Measurements from ENCODE around the gene PANX3. TPM values are rescaled to one million over a fixed set of nuclear protein-coding genes. Genes with fewer than 3 reads are reported as not detected.

PANX3 gene
- total RNA-seq, 1 donor from 2014 or later = not detected

DNA sequence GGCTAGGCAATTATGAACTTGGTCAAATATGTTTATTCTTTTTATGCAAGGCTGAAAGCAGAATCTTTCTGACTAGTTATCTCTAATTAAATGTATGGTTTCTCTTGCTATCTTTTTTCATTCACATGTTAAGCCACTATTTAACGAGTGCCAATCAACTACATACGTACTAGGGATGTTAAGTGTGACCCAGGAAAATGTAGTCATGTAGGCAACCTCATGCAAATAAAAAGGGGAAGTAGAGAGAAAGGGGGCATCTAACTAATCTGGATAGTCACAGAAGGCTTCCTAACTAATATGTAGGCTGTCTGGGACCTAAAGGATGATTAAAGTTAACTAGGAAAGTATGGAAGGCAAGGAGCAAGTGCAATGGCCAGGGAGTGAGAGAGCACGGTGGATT, 34.9 kb downstream of the PANX3 start:
- TF ChIP-seq, protein P1, sequence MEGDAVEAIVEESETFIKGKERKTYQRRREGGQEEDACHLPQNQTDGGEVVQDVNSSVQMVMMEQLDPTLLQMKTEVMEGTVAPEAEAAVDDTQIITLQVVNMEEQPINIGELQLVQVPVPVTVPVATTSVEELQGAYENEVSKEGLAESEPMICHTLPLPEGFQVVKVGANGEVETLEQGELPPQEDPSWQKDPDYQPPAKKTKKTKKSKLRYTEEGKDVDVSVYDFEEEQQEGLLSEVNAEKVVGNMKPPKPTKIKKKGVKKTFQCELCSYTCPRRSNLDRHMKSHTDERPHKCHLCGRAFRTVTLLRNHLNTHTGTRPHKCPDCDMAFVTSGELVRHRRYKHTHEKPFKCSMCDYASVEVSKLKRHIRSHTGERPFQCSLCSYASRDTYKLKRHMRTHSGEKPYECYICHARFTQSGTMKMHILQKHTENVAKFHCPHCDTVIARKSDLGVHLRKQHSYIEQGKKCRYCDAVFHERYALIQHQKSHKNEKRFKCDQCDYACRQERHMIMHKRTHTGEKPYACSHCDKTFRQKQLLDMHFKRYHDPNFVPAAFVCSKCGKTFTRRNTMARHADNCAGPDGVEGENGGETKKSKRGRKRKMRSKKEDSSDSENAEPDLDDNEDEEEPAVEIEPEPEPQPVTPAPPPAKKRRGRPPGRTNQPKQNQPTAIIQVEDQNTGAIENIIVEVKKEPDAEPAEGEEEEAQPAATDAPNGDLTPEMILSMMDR (IDR thresholded peaks at IDR 0.05; ENCODE audit: unreplicated experiment) = no peak
- no peak for DNase-seq (ENCODE audit: low spot score in 2 of 2, unreplicated experiment in 2 of 2)
- H3K4me3 Mint-ChIP-seq = no peak overlapping the region
- H3K27me3 Mint-ChIP-seq (ENCODE audit: low read depth) = no peaks in the 10 kb centered on the region
- peaks cover 5% of the 10 kb centered on the region for H3K4me1 Mint-ChIP-seq
- no peaks in the 10 kb centered on the region for H3K36me3 Mint-ChIP-seq
- no peak overlapping the region for H3K27ac Mint-ChIP-seq
- peaks cover under 1% of the 10 kb centered on the region for H3K9me3 Mint-ChIP-seq

DNA sequence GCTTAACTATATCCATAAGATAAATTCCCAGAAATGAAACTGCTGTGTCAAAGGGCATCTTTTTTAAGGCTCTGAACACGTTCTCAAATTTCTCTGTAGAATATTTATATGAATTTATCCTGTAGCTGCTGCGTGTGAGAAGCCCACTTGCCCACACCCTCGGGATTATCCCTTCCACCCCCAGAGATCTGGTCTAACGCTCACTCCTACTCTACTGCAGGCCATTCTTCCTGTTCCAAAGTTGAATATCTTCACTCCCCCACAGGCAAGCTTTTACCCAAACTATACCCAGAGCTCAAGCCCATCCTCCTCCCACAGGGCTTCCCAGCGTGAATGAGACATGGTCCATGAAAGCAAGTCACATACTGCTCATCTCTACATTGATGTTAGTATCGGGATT, 37.4 kb downstream of the PANX3 start:
- TF ChIP-seq, protein P1 (IDR thresholded peaks at IDR 0.05; ENCODE audit: unreplicated experiment) = no peak
- Mint-ChIP-seq H3K27ac (no peak overlapping the region), H3K4me3 (no peak overlapping the region)

DNA sequence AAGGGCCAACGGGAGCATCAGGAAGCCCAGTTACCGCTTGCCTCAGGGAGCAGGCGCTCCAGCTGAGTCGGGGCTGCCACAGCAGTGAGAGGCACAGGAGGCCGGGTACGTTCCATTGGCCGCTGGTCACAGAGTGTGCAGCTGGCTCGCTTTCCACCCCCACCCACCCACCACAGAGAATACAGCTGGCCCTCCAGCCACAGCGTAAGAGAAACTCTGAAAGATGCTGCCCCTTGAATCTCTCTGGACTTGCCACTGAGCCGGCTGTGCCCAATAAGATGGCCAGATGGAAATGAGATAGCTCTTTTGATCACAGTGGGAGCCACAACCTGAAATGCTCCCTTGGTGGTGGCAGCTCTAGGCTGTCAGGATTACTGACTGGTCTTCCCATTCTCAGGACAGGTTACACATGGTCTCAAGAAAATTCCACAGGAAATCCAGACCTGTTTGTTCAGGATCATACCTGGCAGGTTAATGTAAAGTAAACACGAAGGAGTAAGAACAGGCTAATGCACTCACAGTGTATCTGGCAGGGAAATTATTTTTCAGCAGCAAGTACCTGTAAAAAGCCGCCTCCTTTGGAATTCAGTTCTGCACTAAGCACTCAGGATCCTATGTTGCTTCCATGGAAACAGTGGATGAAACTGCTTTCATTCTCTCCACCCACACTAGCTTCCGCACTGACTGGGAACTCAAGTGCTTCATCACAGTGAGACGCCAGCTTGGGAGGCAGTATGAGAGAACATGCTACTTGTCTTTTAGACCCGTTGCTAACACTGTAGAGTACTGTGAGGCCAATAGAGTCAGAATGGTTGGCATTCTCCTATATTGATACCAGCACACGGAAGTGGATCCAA, 45.8 kb downstream of the PANX3 start:
- no peaks in the 10 kb centered on the region for H3K9me3 Mint-ChIP-seq
- H3K27ac Mint-ChIP-seq = no peak overlapping the region
- peaks cover 4% of the 10 kb centered on the region for H3K36me3 Mint-ChIP-seq
- peaks cover 2% of the 10 kb centered on the region for H3K27me3 Mint-ChIP-seq (ENCODE audit: low read depth)
- no peak overlapping the region for H3K4me3 Mint-ChIP-seq
- TF ChIP-seq, protein P1 (IDR thresholded peaks at IDR 0.05; ENCODE audit: unreplicated experiment) = no peak
- no peak for DNase-seq (ENCODE audit: low spot score in 2 of 2, unreplicated experiment in 2 of 2)
- H3K4me1 Mint-ChIP-seq = peaks cover 11% of the 10 kb centered on the region

More for the DNA sequence above, 37.4 kb downstream of the PANX3 start:
- no peak for DNase-seq (ENCODE audit: low spot score in 2 of 2, unreplicated experiment in 2 of 2)
- no peaks in the 10 kb centered on the region for H3K27me3 Mint-ChIP-seq (ENCODE audit: low read depth)
- H3K36me3 Mint-ChIP-seq = peaks cover 2% of the 10 kb centered on the region
- H3K9me3 Mint-ChIP-seq = no peaks in the 10 kb centered on the region
- peaks cover 4% of the 10 kb centered on the region for H3K4me1 Mint-ChIP-seq

DNA sequence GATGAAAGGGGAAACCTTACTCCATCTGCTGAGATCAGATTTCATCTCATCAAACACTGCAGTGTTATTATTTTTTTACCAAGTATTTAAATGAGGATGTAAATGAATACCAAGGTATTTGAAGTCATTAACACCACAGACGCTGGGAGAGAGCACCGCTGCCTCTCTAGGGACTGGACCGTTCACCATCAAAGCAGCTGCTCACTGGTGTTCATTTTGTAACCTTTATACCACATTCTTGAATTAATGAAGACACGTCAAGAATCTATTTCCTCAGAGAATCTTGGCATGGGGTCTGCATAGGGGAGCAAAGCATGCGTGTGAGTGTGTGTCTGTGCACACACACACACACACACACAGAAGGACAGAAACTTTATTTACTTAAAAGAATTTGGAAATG, 46.7 kb downstream of the PANX3 start:
- H3K27ac Mint-ChIP-seq = no peak overlapping the region
- H3K4me1 Mint-ChIP-seq = peaks cover 11% of the 10 kb centered on the region
- DNase-seq (ENCODE audit: low spot score in 2 of 2, unreplicated experiment in 2 of 2) = no peak
- no peak overlapping the region for H3K4me3 Mint-ChIP-seq
- peaks cover 3% of the 10 kb centered on the region for H3K36me3 Mint-ChIP-seq
- H3K27me3 Mint-ChIP-seq (ENCODE audit: low read depth) = peaks cover 2% of the 10 kb centered on the region
- H3K9me3 Mint-ChIP-seq = no peaks in the 10 kb centered on the region
- TF ChIP-seq, protein P1 (IDR thresholded peaks at IDR 0.05; ENCODE audit: unreplicated experiment) = no peak

DNA sequence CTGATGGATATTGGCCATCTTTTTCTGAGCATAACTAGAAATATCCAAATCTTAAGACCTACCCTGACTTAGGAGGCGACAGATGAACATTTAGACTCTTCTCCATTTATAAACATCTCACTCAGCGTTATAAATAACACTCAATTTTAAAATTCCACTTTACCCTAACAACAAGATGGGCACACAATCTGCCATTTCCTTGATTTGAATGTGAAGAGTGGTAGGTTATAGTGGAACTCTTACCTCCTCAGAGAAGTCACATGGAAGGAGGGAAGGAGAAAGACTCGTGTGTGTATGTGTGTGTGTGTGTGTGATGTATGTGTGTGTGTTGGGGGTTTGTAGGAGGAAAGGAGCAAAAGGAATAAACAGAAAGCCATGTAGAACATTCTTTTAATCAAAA, 47.3 kb downstream of the PANX3 start:
- Mint-ChIP-seq H3K4me1 (peaks cover 11% of the 10 kb centered on the region), H3K36me3 (peaks cover 3% of the 10 kb centered on the region), H3K9me3 (no peaks in the 10 kb centered on the region), H3K27me3 (ENCODE audit: low read depth) (peaks cover 2% of the 10 kb centered on the region), H3K27ac (no peak overlapping the region), H3K4me3 (no peak overlapping the region)
- TF ChIP-seq, protein P1 (IDR thresholded peaks at IDR 0.05; ENCODE audit: unreplicated experiment) = no peak
- no peak for DNase-seq (ENCODE audit: low spot score in 2 of 2, unreplicated experiment in 2 of 2)
